CD4-positive, CD25-positive, alpha-beta regulatory T cell (primary cell): ENCODE results near the gene ATP6V0A4. TPM values are rescaled to one million over a fixed set of nuclear protein-coding genes. Genes with fewer than 3 reads are reported as not detected.

Experiments
- ATAC-seq, 2 donors: fragments of 150-1000 bp; cut with Tn5 transposase; one replicate each; pipeline ENCODE4 v1.10.0; 2021; ENCODE audit warnings: low read depth in 2 of 2, moderate number of reproducible peaks in 2 of 2, moderate library complexity in 1 of 2
- DNase-seq, 3 donors: peaks; one replicate each; pipeline versions ENCODE4 v3.0.0 to v3.0.0-alpha.2; 2012 to 2022; ENCODE audit warnings: mixed read lengths in 1 of 3
- H3K27ac ChIP-seq: one replicate; pipeline ENCODE4 v1.7.0; 2013; ENCODE audit warnings: mild to moderate bottlenecking, low read length; ENCODE audit not compliant: insufficient read depth, poor library complexity, severe bottlenecking
- H3K27me3 ChIP-seq: one replicate; pipeline ENCODE4 v1.7.0; 2013; ENCODE audit warnings: low read length; ENCODE audit not compliant: control insufficient read depth, insufficient read depth
- H3K36me3 ChIP-seq: one replicate; pipeline ENCODE4 v1.7.0; 2013; ENCODE audit warnings: mild to moderate bottlenecking, low read length, moderate library complexity; ENCODE audit not compliant: control insufficient read depth, insufficient read depth
- H3K4me1 ChIP-seq: 2 replicates; pipeline ENCODE4 v1.7.0; 2013; ENCODE audit warnings: mild to moderate bottlenecking, low read length; ENCODE audit not compliant: insufficient read depth, control insufficient read depth, poor library complexity, severe bottlenecking
- H3K4me3 ChIP-seq: one replicate; pipeline ENCODE4 v1.7.0; 2013; ENCODE audit warnings: low read depth, mild to moderate bottlenecking, low read length, moderate library complexity
- H3K9me3 ChIP-seq, 2 experiments: 1 replicate in 1 of 2; 2 replicates in 1 of 2; pipeline ENCODE4 v1.7.0; 2013; ENCODE audit warnings: low read length in 2 of 2, mild to moderate bottlenecking in 1 of 2, moderate library complexity in 1 of 2; ENCODE audit not compliant: control insufficient read depth in 2 of 2
- H3K27ac Mint-ChIP-seq, 3 donors: one replicate each; pipeline ENCODE4 v1.8.0; 2020 to 2022; ENCODE audit warnings: mild to moderate bottlenecking in 3 of 3, mixed read lengths in 3 of 3, moderate library complexity in 2 of 3
- H3K27me3 Mint-ChIP-seq: one replicate; pipeline ENCODE4 v1.8.0; 2022; ENCODE audit warnings: mild to moderate bottlenecking, mixed read lengths
- H3K36me3 Mint-ChIP-seq: one replicate; pipeline ENCODE4 v1.8.0; 2020; ENCODE audit warnings: mixed read lengths
- H3K4me1 Mint-ChIP-seq, 4 donors: one replicate each; pipeline ENCODE4 v1.8.0; 2020 to 2022; ENCODE audit warnings: mixed read lengths in 4 of 4, mild to moderate bottlenecking in 1 of 4
- H3K4me3 Mint-ChIP-seq, 4 donors: one replicate each; pipeline ENCODE4 v1.8.0; 2020 to 2022; ENCODE audit warnings: mild to moderate bottlenecking in 4 of 4, mixed read lengths in 4 of 4, moderate library complexity in 3 of 4
- H3K9me3 Mint-ChIP-seq, 7 donors: one replicate each; pipeline ENCODE4 v1.8.0; 2020 to 2022; ENCODE audit warnings: mixed read lengths in 7 of 7, mild to moderate bottlenecking in 3 of 7, moderate library complexity in 2 of 7
- polyA plus RNA-seq, 4 donors: library from polyadenylated mRNA; unstranded; fragments of 300-500 nt; fragmentation: Illumina TruSeq; gene quantifications; one replicate each; pipeline ENCODE4 v1.2.3, GENCODE V29; 2021
- total RNA-seq: library from RNA; stranded (reverse); gene quantifications from one replicate; pipeline ENCODE4 v1.2.3, GENCODE V29; 2022

ATP6V0A4 gene
- total and polyA plus RNA-seq, 5 donors from 2014 or later = not detected

GRCh38 chr7:138670594-138670993 lies 127.4 kb downstream of the ATP6V0A4 start:
- DNase-seq (no peak), ATAC-seq (no peak)
- no peaks in the 10 kb centered on the region for H3K9me3 ChIP-seq
- Mint-ChIP-seq H3K4me3 (no peak overlapping the region), H3K27ac (no peak overlapping the region), H3K9me3 (peaks cover 0 to under 1% (median 0%) of the 10 kb centered on the region in 7 donors), H3K4me1 (peaks cover 0 to under 1% (median 0%) of the 10 kb centered on the region in 4 donors), H3K27me3 (peaks cover 23% of the 10 kb centered on the region), H3K36me3 (no peaks in the 10 kb centered on the region)
- H3K4me3 ChIP-seq = no peak overlapping the region
- no peaks in the 10 kb centered on the region for H3K4me1 ChIP-seq
- no peaks in the 10 kb centered on the region for H3K36me3 ChIP-seq
- H3K27ac ChIP-seq = no peak overlapping the region
- peaks cover under 1% of the 10 kb centered on the region for H3K27me3 ChIP-seq

- Histone ChIP-seq H3K9me3 (no peaks in the 10 kb centered on the region), H3K4me3 (no peak overlapping the region), H3K27ac (no peak overlapping the region), H3K4me1 (no peaks in the 10 kb centered on the region), H3K27me3 (peaks cover 4% of the 10 kb centered on the region), H3K36me3 (no peaks in the 10 kb centered on the region)
- H3K4me3 Mint-ChIP-seq = no peak overlapping the region
- H3K4me1 Mint-ChIP-seq = peaks cover 0 to 3% (median 1%) of the 10 kb centered on the region in 4 donors
- ATAC-seq (no peak), DNase-seq (no peak)
- peaks cover 28% of the 10 kb centered on the region for H3K27me3 Mint-ChIP-seq
- no peaks in the 10 kb centered on the region for H3K36me3 Mint-ChIP-seq
- peaks cover 0 to 1% (median 0%) of the 10 kb centered on the region in 7 donors for H3K9me3 Mint-ChIP-seq
- no peak overlapping the region for H3K27ac Mint-ChIP-seq
These were observed 128.6 kb downstream of the ATP6V0A4 start for GRCh38 chr7:138669364-138669763.

GRCh38 chr7:138668946-138669345 lies 129.1 kb downstream of the ATP6V0A4 start:
- Histone ChIP-seq H3K36me3 (no peaks in the 10 kb centered on the region), H3K27me3 (peaks cover 4% of the 10 kb centered on the region), H3K4me3 (no peak overlapping the region), H3K9me3 (no peaks in the 10 kb centered on the region), H3K27ac (no peak overlapping the region), H3K4me1 (no peaks in the 10 kb centered on the region)
- DNase-seq (no peak), ATAC-seq (no peak)
- Mint-ChIP-seq H3K4me1 (peaks cover 0 to 3% (median 1%) of the 10 kb centered on the region in 4 donors), H3K27me3 (peaks cover 31% of the 10 kb centered on the region), H3K4me3 (no peak overlapping the region), H3K36me3 (no peaks in the 10 kb centered on the region), H3K27ac (no peak overlapping the region), H3K9me3 (peaks cover 0 to 1% (median 0%) of the 10 kb centered on the region in 7 donors)

GRCh38 chr7:138668229-138668596 lies 129.8 kb downstream of the ATP6V0A4 start:
- no peak overlapping the region for H3K4me3 ChIP-seq
- no peak overlapping the region for H3K4me3 Mint-ChIP-seq
- peaks cover 0 to 3% (median 0%) of the 10 kb centered on the region in 7 donors for H3K9me3 Mint-ChIP-seq
- H3K4me1 ChIP-seq = no peaks in the 10 kb centered on the region
- ATAC-seq (no peak), DNase-seq (no peak)
- H3K27me3 Mint-ChIP-seq = peaks cover 38% of the 10 kb centered on the region
- H3K27me3 ChIP-seq = peaks cover 4% of the 10 kb centered on the region
- H3K4me1 Mint-ChIP-seq = peaks cover 0 to 3% (median 1%) of the 10 kb centered on the region in 4 donors
- no peaks in the 10 kb centered on the region for H3K36me3 Mint-ChIP-seq
- no peaks in the 10 kb centered on the region for H3K9me3 ChIP-seq
- no peak overlapping the region for H3K27ac Mint-ChIP-seq
- H3K27ac ChIP-seq = no peak overlapping the region
- H3K36me3 ChIP-seq = no peaks in the 10 kb centered on the region

- no peaks in the 10 kb centered on the region for H3K36me3 ChIP-seq
- no peaks in the 10 kb centered on the region for H3K4me1 ChIP-seq
- peaks cover 4% of the 10 kb centered on the region for H3K27me3 ChIP-seq
- H3K36me3 Mint-ChIP-seq = no peaks in the 10 kb centered on the region
- peaks cover 0 to 3% (median 1%) of the 10 kb centered on the region in 4 donors for H3K4me1 Mint-ChIP-seq
- ATAC-seq = no peak
- H3K4me3 ChIP-seq = no peak overlapping the region
- peaks cover 0 to 3% (median 0%) of the 10 kb centered on the region in 7 donors for H3K9me3 Mint-ChIP-seq
- no peaks in the 10 kb centered on the region for H3K9me3 ChIP-seq
- H3K27ac Mint-ChIP-seq = no peak overlapping the region
- H3K27ac ChIP-seq = no peak overlapping the region
- H3K27me3 Mint-ChIP-seq = peaks cover 43% of the 10 kb centered on the region
- H3K4me3 Mint-ChIP-seq = no peak overlapping the region
- DNase-seq = no peak
These were observed 130.3 kb downstream of the ATP6V0A4 start for GRCh38 chr7:138667535-138668228.

GRCh38 chr7:138666385-138666784 lies 131.6 kb downstream of the ATP6V0A4 start:
- H3K27ac Mint-ChIP-seq = no peak overlapping the region
- Histone ChIP-seq H3K27me3 (peaks cover 8% of the 10 kb centered on the region), H3K27ac (no peak overlapping the region), H3K4me3 (no peak overlapping the region), H3K9me3 (no peaks in the 10 kb centered on the region), H3K36me3 (no peaks in the 10 kb centered on the region), H3K4me1 (no peaks in the 10 kb centered on the region)
- DNase-seq (no peak), ATAC-seq (no peak)
- H3K4me1 Mint-ChIP-seq = peaks cover 0 to 3% (median 1%) of the 10 kb centered on the region in 4 donors
- no peaks in the 10 kb centered on the region for H3K36me3 Mint-ChIP-seq
- H3K9me3 Mint-ChIP-seq = peaks cover 0 to 3% (median 0%) of the 10 kb centered on the region in 7 donors
- H3K27me3 Mint-ChIP-seq = peaks cover 53% of the 10 kb centered on the region
- no peak overlapping the region for H3K4me3 Mint-ChIP-seq

GRCh38 chr7:138665669-138666140 lies 132.3 kb downstream of the ATP6V0A4 start:
- Histone ChIP-seq H3K4me3 (no peak overlapping the region), H3K36me3 (no peaks in the 10 kb centered on the region), H3K4me1 (no peaks in the 10 kb centered on the region), H3K9me3 (no peaks in the 10 kb centered on the region), H3K27ac (no peak overlapping the region), H3K27me3 (peaks cover 8% of the 10 kb centered on the region)
- H3K27ac Mint-ChIP-seq = no peak overlapping the region
- H3K4me3 Mint-ChIP-seq = peak overlapping the region in 1 of 4 donors; percentile 17
- no peaks in the 10 kb centered on the region for H3K36me3 Mint-ChIP-seq
- ATAC-seq (no peak), DNase-seq (no peak)
- H3K27me3 Mint-ChIP-seq = peaks cover 48% of the 10 kb centered on the region
- H3K9me3 Mint-ChIP-seq = peaks cover 0 to 3% (median 0%) of the 10 kb centered on the region in 7 donors
- H3K4me1 Mint-ChIP-seq = peaks cover 0 to 3% (median 1%) of the 10 kb centered on the region in 4 donors

GRCh38 chr7:138665249-138665648 lies 132.7 kb downstream of the ATP6V0A4 start:
- Histone ChIP-seq H3K36me3 (no peaks in the 10 kb centered on the region), H3K27me3 (peaks cover 8% of the 10 kb centered on the region), H3K4me1 (no peaks in the 10 kb centered on the region), H3K4me3 (no peak overlapping the region), H3K27ac (no peak overlapping the region), H3K9me3 (no peaks in the 10 kb centered on the region)
- no peak overlapping the region for H3K27ac Mint-ChIP-seq
- peaks cover 0 to 3% (median 1%) of the 10 kb centered on the region in 4 donors for H3K4me1 Mint-ChIP-seq
- no peak for ATAC-seq
- H3K27me3 Mint-ChIP-seq = peaks cover 48% of the 10 kb centered on the region
- H3K4me3 Mint-ChIP-seq = no peak overlapping the region
- peaks cover 0 to 3% (median 0%) of the 10 kb centered on the region in 7 donors for H3K9me3 Mint-ChIP-seq
- H3K36me3 Mint-ChIP-seq = no peaks in the 10 kb centered on the region
- DNase-seq = no peak
